ENCODE measurements around the gene PLEKHN1.

Gene PLEKHN1

DNA sequence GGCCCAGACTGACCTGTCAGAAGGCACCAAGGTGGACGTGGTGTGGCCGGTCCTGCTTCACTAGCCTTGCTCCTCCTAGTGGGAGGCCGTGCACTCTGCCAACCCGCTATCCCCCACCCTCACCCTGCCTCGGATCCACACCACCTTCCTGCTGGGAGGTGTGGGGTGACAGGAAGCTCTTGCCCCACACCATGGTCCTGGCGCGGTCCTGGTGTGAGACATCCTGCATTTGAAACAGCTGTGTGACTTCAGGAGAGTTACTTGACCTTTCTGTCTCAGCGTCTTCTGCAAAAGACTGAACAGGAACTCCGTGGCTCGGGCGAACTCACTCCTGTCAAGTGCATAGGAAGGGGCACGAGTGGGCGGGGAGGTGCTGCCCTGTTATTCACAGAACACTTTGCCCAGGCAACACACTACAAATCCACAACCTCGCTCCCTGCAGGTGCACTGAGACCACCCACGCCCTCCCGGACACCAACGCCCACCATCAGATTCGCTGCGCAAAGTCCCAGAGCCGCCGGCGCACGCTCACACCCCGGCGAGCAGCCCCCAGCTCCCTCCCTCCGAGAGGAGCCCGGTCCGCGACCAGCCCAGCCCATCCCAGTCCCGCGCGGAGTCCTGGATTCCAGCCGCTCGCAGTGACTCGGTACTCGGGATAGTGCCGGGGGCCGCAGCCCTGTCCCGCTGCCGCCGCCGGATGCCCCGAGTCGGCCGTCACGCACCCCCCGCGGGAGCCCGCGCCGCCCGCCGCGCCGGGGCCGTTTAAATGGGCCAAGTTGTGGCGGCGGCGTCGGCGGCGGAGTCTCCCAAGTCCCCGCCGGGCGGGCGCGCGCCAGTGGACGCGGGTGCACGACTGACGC, 42.9 kb upstream of the PLEKHN1 start, which contains the start of gene SAMD11 (continued):
- no peak for TF ChIP-seq ZBTB21 (tag by site-specific recombination; IDR thresholded peaks at IDR 0.05)
- no peak for TF ChIP-seq WT1 (tag by site-specific recombination; IDR thresholded peaks at IDR 0.05)
- TF ChIP-seq ZNF23 (tag by site-specific recombination; IDR thresholded peaks at IDR 0.05; ENCODE audit: borderline replicate concordance) = no peak
- TF ChIP-seq ZNF354C (tag by site-specific recombination; IDR thresholded peaks at IDR 0.05; ENCODE audit: borderline replicate concordance, low read depth) = no peak
- TF ChIP-seq ZNF146 (tag by site-specific recombination; IDR thresholded peaks at IDR 0.05) = 0 out of 2 replicates have a peak, but pooled peaks have one; percentile 15
- TF ChIP-seq MZF1 (tag by site-specific recombination; IDR thresholded peaks at IDR 0.05; ENCODE audit: borderline replicate concordance) = peak; percentile 29; the same call in 1 of the 2 replicates
- no peak for TF ChIP-seq SCRT1 (tag by site-specific recombination; IDR thresholded peaks at IDR 0.05; ENCODE audit: borderline replicate concordance)
- TF ChIP-seq ZNF501 (tag by site-specific recombination; IDR thresholded peaks at IDR 0.05) = 0 out of 2 replicates have a peak, but pooled peaks have one; percentile 33
- TF ChIP-seq ZNF10 (tag by site-specific recombination; IDR thresholded peaks at IDR 0.05) = no peak
- TF ChIP-seq, protein P1, sequence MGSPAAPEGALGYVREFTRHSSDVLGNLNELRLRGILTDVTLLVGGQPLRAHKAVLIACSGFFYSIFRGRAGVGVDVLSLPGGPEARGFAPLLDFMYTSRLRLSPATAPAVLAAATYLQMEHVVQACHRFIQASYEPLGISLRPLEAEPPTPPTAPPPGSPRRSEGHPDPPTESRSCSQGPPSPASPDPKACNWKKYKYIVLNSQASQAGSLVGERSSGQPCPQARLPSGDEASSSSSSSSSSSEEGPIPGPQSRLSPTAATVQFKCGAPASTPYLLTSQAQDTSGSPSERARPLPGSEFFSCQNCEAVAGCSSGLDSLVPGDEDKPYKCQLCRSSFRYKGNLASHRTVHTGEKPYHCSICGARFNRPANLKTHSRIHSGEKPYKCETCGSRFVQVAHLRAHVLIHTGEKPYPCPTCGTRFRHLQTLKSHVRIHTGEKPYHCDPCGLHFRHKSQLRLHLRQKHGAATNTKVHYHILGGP (tag by site-specific recombination; IDR thresholded peaks at IDR 0.05) = no peak
- TF ChIP-seq ZBTB44 (tag by site-specific recombination; IDR thresholded peaks at IDR 0.05) = peak; percentile 66
- TF ChIP-seq ZNF2 (tag by site-specific recombination; IDR thresholded peaks at IDR 0.05) = peak; percentile 43; the same call in 1 of the 2 replicates
- TF ChIP-seq KLF7 (tag by site-specific recombination; IDR thresholded peaks at IDR 0.05; ENCODE audit: borderline replicate concordance) = no peak
- peak; percentile 69 for TF ChIP-seq KLF17 (tag by site-specific recombination; IDR thresholded peaks at IDR 0.05)
- TF ChIP-seq ZNF521 (tag by site-specific recombination; IDR thresholded peaks at IDR 0.05) = no peak
- TF ChIP-seq ZNF266 (tag by site-specific recombination; IDR thresholded peaks at IDR 0.05; ENCODE audit: low read depth) = no peak
- no peak for TF ChIP-seq ZNF148 (tag by site-specific recombination; IDR thresholded peaks at IDR 0.05; ENCODE audit: borderline replicate concordance)
- peak; percentile 22; the same call in 1 of the 2 replicates for TF ChIP-seq GLIS2 (tag by site-specific recombination; IDR thresholded peaks at IDR 0.05)
- no peak for TF ChIP-seq OVOL3 (tag by site-specific recombination; IDR thresholded peaks at IDR 0.05)
- peak; percentile 69; the same call in 1 of the 2 replicates for TF ChIP-seq ZNF184 (tag by site-specific recombination; IDR thresholded peaks at IDR 0.05)
- no peak for TF ChIP-seq ZNF16 (tag by site-specific recombination; IDR thresholded peaks at IDR 0.05; ENCODE audit: low read depth)
- no peak for TF ChIP-seq ZNF560 (tag by site-specific recombination; IDR thresholded peaks at IDR 0.05; ENCODE audit: borderline replicate concordance)
- no peak for TF ChIP-seq ZNF645 (tag by site-specific recombination; IDR thresholded peaks at IDR 0.05)
- TF ChIP-seq ZNF324 (tag by site-specific recombination; IDR thresholded peaks at IDR 0.05) = no peak
- peak; percentile 64; the same call in 1 of the 2 replicates for TF ChIP-seq ZNF37A (tag by site-specific recombination; IDR thresholded peaks at IDR 0.05)
- TF ChIP-seq YY1 (tag by site-specific recombination; IDR thresholded peaks at IDR 0.05) = 0 out of 2 replicates have a peak, but pooled peaks have one; percentile 19
- no peak for TF ChIP-seq ZNF155 (tag by site-specific recombination; IDR thresholded peaks at IDR 0.05)
- no peak for TF ChIP-seq ZNF76 (tag by site-specific recombination; IDR thresholded peaks at IDR 0.05; ENCODE audit: borderline replicate concordance, low read depth)
- peak; percentile 69 for TF ChIP-seq ZBTB8A (tag by site-specific recombination; IDR thresholded peaks at IDR 0.05)
- peak; percentile 48; the same call in 1 of the 2 replicates for TF ChIP-seq ZNF449 (tag by site-specific recombination; IDR thresholded peaks at IDR 0.05)
- no peak for TF ChIP-seq ZNF211 (tag by site-specific recombination; IDR thresholded peaks at IDR 0.05; ENCODE audit: low read depth)

Measured in HEK293 (cell line).